DND-41 (cell line): ENCODE measurements around the gene USP48.

ENCODE experiments used
- EZH2 ChIP-seq: IDR thresholded peaks from 3 replicates; pipeline ENCODE4 v1.6.1; 2012; ENCODE audit warnings: borderline replicate concordance, low read depth, mild to moderate bottlenecking, moderate library complexity, low read length, inconsistent platforms; ENCODE audit not compliant: severe bottlenecking
- TF ChIP-seq, protein P1 (sequence below): IDR thresholded peaks from 2 replicates; pipeline ENCODE4 v1.5.1; 2012; ENCODE audit warnings: borderline replicate concordance, low read length, moderate library complexity, mild to moderate bottlenecking; ENCODE audit not compliant: poor library complexity, severe bottlenecking; ENCODE audit errors: extremely low read depth

- TF ChIP-seq, protein P1, sequence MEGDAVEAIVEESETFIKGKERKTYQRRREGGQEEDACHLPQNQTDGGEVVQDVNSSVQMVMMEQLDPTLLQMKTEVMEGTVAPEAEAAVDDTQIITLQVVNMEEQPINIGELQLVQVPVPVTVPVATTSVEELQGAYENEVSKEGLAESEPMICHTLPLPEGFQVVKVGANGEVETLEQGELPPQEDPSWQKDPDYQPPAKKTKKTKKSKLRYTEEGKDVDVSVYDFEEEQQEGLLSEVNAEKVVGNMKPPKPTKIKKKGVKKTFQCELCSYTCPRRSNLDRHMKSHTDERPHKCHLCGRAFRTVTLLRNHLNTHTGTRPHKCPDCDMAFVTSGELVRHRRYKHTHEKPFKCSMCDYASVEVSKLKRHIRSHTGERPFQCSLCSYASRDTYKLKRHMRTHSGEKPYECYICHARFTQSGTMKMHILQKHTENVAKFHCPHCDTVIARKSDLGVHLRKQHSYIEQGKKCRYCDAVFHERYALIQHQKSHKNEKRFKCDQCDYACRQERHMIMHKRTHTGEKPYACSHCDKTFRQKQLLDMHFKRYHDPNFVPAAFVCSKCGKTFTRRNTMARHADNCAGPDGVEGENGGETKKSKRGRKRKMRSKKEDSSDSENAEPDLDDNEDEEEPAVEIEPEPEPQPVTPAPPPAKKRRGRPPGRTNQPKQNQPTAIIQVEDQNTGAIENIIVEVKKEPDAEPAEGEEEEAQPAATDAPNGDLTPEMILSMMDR, result no peak
- no peak for TF ChIP-seq EZH2
Measured at GRCh38 chr1:21763236-21763635, 19.7 kb downstream of the USP48 start.
